Gastroesophageal sphincter (tissue), 4 donors: ENCODE measurements around the gene ATM. TPM values are rescaled to one million over a fixed set of nuclear protein-coding genes. Genes with fewer than 3 reads are reported as not detected.

ENCODE experiments used
- ATAC-seq: fragments of 150-250 bp; one replicate; pipeline ENCODE4 v1.9.1; 2016; ENCODE audit warnings: mild to moderate bottlenecking, moderate library complexity
- H3K27ac ChIP-seq, 4 donors: fragments of 200-600 bp; sonication (generic) in 3 of 4; 1 replicate in 3 of 4; 2 replicates in 1 of 4; pipeline ENCODE4 v1.5.1; 2016 to 2019
- H3K27me3 ChIP-seq: fragments of 200-600 bp; sonication (generic); one replicate; pipeline ENCODE4 v1.5.1; 2019
- H3K36me3 ChIP-seq, 2 donors: fragments of 200-600 bp; sonication (generic); one replicate each; pipeline ENCODE4 v1.5.1; 2019; ENCODE audit warnings: control low read depth in 1 of 2
- H3K4me1 ChIP-seq, 3 donors: fragments of 200-600 bp; sonication (generic); 1 replicate in 2 of 3; 2 replicates in 1 of 3; pipeline ENCODE4 v1.5.1; 2016 to 2019; ENCODE audit warnings: control low read depth in 2 of 3
- H3K4me3 ChIP-seq, 2 donors: fragments of 200-600 bp; sonication (generic); one replicate each; pipeline ENCODE4 v1.5.1; 2019; ENCODE audit warnings: mild to moderate bottlenecking in 1 of 2, moderate library complexity in 1 of 2
- H3K9me3 ChIP-seq, 3 donors: fragments of 200-600 bp; sonication (generic); one replicate each; pipeline ENCODE4 v1.5.1; 2017 to 2019; ENCODE audit warnings: control low read depth in 2 of 3
- CTCF ChIP-seq, 4 experiments: fragments of 200-600 bp in 2 of 4; fragments of 450-650 bp in 2 of 4; sonication (generic) in 1 of 4; IDR thresholded peaks; one replicate each; pipeline ENCODE4 v1.5.1; 2017 to 2019; ENCODE audit warnings: antibody characterized with exemption in 4 of 4, mild to moderate bottlenecking in 2 of 4, moderate library complexity in 2 of 4
- EP300 ChIP-seq: sonication (generic); formaldehyde crosslinking; IDR thresholded peaks from one replicate; pipeline ENCODE4 v1.6.1; 2017; ENCODE audit warnings: antibody characterized with exemption, mild to moderate bottlenecking
- POLR2A ChIP-seq, 2 donors: fragments of 450-650 bp; IDR thresholded peaks; one replicate each; pipeline ENCODE4 v1.6.1; 2017; ENCODE audit warnings: antibody characterized with exemption in 2 of 2, mild to moderate bottlenecking in 2 of 2, moderate library complexity in 1 of 2
- POLR2AphosphoS5 ChIP-seq: sonication (generic); formaldehyde crosslinking; IDR thresholded peaks from one replicate; pipeline ENCODE4 v1.6.1; 2017; ENCODE audit warnings: antibody characterized with exemption
- WGBS, 2 donors: methylation state at CpG; one replicate each; pipeline ENCODE4 v1.1.5; 2018; ENCODE audit warnings: low coverage in 1 of 2; 5-methylcytosine and 5-hydroxymethylcytosine counted together
- total RNA-seq, 4 donors: library from RNA; depleted of rRNA; stranded (reverse); fragments of >200 nt; gene quantifications; one replicate each; pipeline ENCODE4 v1.1.0, GENCODE V29; 2016

Gene ATM
- total RNA-seq, 4 donors from 2014 or later: 36.3 to 88.6 (median 50.2) TPM

- WGBS, 2 donors: 50 to 93% methylated on average over 1 to 2 of the region's 4 CpGs
- Histone ChIP-seq H3K4me1 (no peaks in the 10 kb centered on the region), H3K36me3 (peaks cover 0 to 69% of the 10 kb centered on the region in 2 donors), H3K9me3 (no peaks in the 10 kb centered on the region), H3K27ac (no peak overlapping the region), H3K27me3 (no peaks in the 10 kb centered on the region), H3K4me3 (no peak overlapping the region)
- ATAC-seq: no peak
- TF ChIP-seq EP300 (no peak), POLR2AphosphoS5 (no peak), POLR2A (IDR thresholded peaks at IDR 0.05) (no peak), CTCF (IDR thresholded peaks at IDR 0.05) (no peak)
Measured at GRCh38 chr11:108241330-108242037, 18.6 kb downstream of the ATM start.

- no peaks in the 10 kb centered on the region for H3K9me3 ChIP-seq
- no peak overlapping the region for H3K4me3 ChIP-seq
- peaks cover 0 to 69% of the 10 kb centered on the region in 2 donors for H3K36me3 ChIP-seq
- TF ChIP-seq CTCF (IDR thresholded peaks at IDR 0.05) (no peak), EP300 (no peak), POLR2AphosphoS5 (no peak), POLR2A (IDR thresholded peaks at IDR 0.05) (no peak)
- no peaks in the 10 kb centered on the region for H3K27me3 ChIP-seq
- H3K4me1 ChIP-seq: no peaks in the 10 kb centered on the region
- 100% methylated on average over 1 to 2 of the region's 2 CpGs for WGBS, 2 donors
- no peak for ATAC-seq
- no peak overlapping the region for H3K27ac ChIP-seq
Measured at GRCh38 chr11:108242422-108242821, 19.6 kb downstream of the ATM start.

GRCh38 chr11:108246308-108246707, 23.4 kb downstream of the ATM start:
- Histone ChIP-seq H3K4me1 (no peaks in the 10 kb centered on the region), H3K27ac (no peak overlapping the region), H3K4me3 (no peak overlapping the region), H3K9me3 (no peaks in the 10 kb centered on the region), H3K27me3 (no peaks in the 10 kb centered on the region), H3K36me3 (peaks cover 0 to 74% of the 10 kb centered on the region in 2 donors)
- ATAC-seq: no peak
- no peak for TF ChIP-seq EP300
- TF ChIP-seq POLR2A (IDR thresholded peaks at IDR 0.05): no peak
- no peak for TF ChIP-seq POLR2AphosphoS5
- no peak for TF ChIP-seq CTCF (IDR thresholded peaks at IDR 0.05)
- 67 to 79% methylated on average over 3 of the region's 3 CpGs for WGBS, 2 donors

- Histone ChIP-seq H3K9me3 (no peaks in the 10 kb centered on the region), H3K36me3 (peaks cover 0 to 78% of the 10 kb centered on the region in 2 donors)
- WGBS, 2 donors: 88 to 100% methylated on average over 2 of the region's 2 CpGs
Measured at GRCh38 chr11:108246885-108247284, 24.0 kb downstream of the ATM start.

More at GRCh38 chr11:108246885-108247284, 24.0 kb downstream of the ATM start:
- TF ChIP-seq EP300 (no peak), POLR2A (IDR thresholded peaks at IDR 0.05) (no peak), POLR2AphosphoS5 (no peak), CTCF (IDR thresholded peaks at IDR 0.05) (no peak)
- Histone ChIP-seq H3K27ac (no peak overlapping the region), H3K4me3 (no peak overlapping the region), H3K27me3 (no peaks in the 10 kb centered on the region), H3K4me1 (no peaks in the 10 kb centered on the region)
- ATAC-seq: no peak
